HCT116 (cell line): ENCODE data around the gene SGSH. TPM values are rescaled to one million over a fixed set of nuclear protein-coding genes. Genes with fewer than 3 reads are reported as not detected.

ENCODE experiments used
- ATAC-seq: fragments of 200-7000 bp; cut with Tn5 transposase; 2 replicates; pipeline ENCODE4 v1.9.1; 2020; ENCODE audit warnings: mild to moderate bottlenecking, moderate library complexity
- BruUV-seq: library from RNA; stranded (reverse); fragments of 400-500 nt; replicated peaks from 2 replicates; lab custom pipeline; 2021; lab: Mats Ljungman, UMichigan
- CTCF ChIA-PET: fragments of 300-600 bp; sonication (Branson Sonifier 250); formaldehyde crosslinking; loops from one replicate; lab custom pipeline; 2021; ENCODE audit warnings: antibody characterized with exemption; lab: Charles Lee
- POLR2A ChIA-PET: fragments of 300-600, 350-600 bp; sonication (Branson Sonifier 250); formaldehyde crosslinking; loops from one replicate; lab custom pipeline; 2021; ENCODE audit warnings: antibody characterized with exemption; lab: Charles Lee
- RAD21 ChIA-PET, 2 experiments: fragments of 300-600 bp; sonication (Branson Sonifier 250); formaldehyde crosslinking; loops; one replicate each; lab custom pipeline; 2023; ENCODE audit warnings: low total read pairs in 2 of 2; ENCODE audit not compliant: uncharacterized antibody in 2 of 2, unreplicated experiment in 2 of 2, low non-redundant PET in 1 of 2; lab: Charles Lee
- DNase-seq: peaks from one replicate; pipeline ENCODE4 v3.0.0-alpha.2; 2010; ENCODE audit warnings: low read depth, low spot score
- H2AFZ ChIP-seq: fragments of 200-600 bp; shearing (Covaris generic), sonication (generic); 2 replicates; pipeline ENCODE4 v1.6.1; 2017; ENCODE audit warnings: low read depth, mixed run types, mixed read lengths, antibody characterized with exemption, low read length; ENCODE audit not compliant: poor library complexity, severe bottlenecking
- H3K27ac ChIP-seq: 2 replicates; pipeline ENCODE4 v1.5.1; 2012; ENCODE audit warnings: low read depth, low read length
- H3K27me3 ChIP-seq: fragments of 200-600 bp; sonication (generic); 2 replicates; pipeline ENCODE4 v1.6.1; 2016; ENCODE audit warnings: mixed run types, low read length, mixed read lengths; ENCODE audit not compliant: insufficient read depth
- H3K36me3 ChIP-seq, 2 experiments: fragments of 200-500 bp in 1 of 2; fragments of 200-600 bp in 1 of 2; sonication (Bioruptor generic) in 1 of 2; sonication (generic) in 1 of 2; 2 replicates each; pipeline versions ENCODE4 v1.5.1 to v1.6.1; 2014 to 2016; ENCODE audit warnings: low read length in 2 of 2, inconsistent platforms in 1 of 2, mixed read lengths in 1 of 2, mixed run types in 1 of 2; ENCODE audit not compliant: insufficient read depth in 2 of 2, control insufficient read depth in 1 of 2
- H3K4me1 ChIP-seq, 2 experiments: fragments of 200-600 bp in 1 of 2; sonication (generic) in 1 of 2; 2 replicates each; pipeline versions ENCODE4 v1.5.1 to v1.6.1; 2012 to 2017; ENCODE audit warnings: low read length in 2 of 2, inconsistent platforms in 1 of 2, mild to moderate bottlenecking in 1 of 2, mixed read lengths in 1 of 2, mixed run types in 1 of 2, moderate library complexity in 1 of 2; ENCODE audit not compliant: insufficient read depth in 2 of 2, control insufficient read depth in 1 of 2
- H3K4me2 ChIP-seq: fragments of 200-600 bp; sonication (generic); 2 replicates; pipeline ENCODE4 v1.6.1; 2017; ENCODE audit warnings: mixed run types, low read length, mixed read lengths
- H3K4me3 ChIP-seq, 2 experiments: fragments of 200-600 bp in 1 of 2; sonication (generic) in 1 of 2; replicated peaks in 1 of 2; 2 replicates each; pipeline ENCODE4 v1.5.1; 2011 to 2016; ENCODE audit warnings: low read length in 2 of 2, control low read depth in 1 of 2, low read depth in 1 of 2, mild to moderate bottlenecking in 1 of 2, mixed read lengths in 1 of 2, mixed run types in 1 of 2
- H3K79me2 ChIP-seq: fragments of 200-600 bp; sonication (generic); 2 replicates; pipeline ENCODE4 v1.6.1; 2017; ENCODE audit warnings: mild to moderate bottlenecking, mixed run types, low read length, moderate library complexity, mixed read lengths; ENCODE audit not compliant: insufficient read depth
- H3K9ac ChIP-seq: fragments of 200-600 bp; sonication (generic); 2 replicates; pipeline ENCODE4 v1.6.1; 2016; ENCODE audit warnings: low read length, mixed read lengths
- H3K9me2 ChIP-seq: fragments of 200-600 bp; sonication (generic), shearing (Covaris generic); 2 replicates; pipeline ENCODE4 v1.6.1; 2017; ENCODE audit warnings: mixed run types, mild to moderate bottlenecking, moderate library complexity; ENCODE audit not compliant: insufficient read depth
- H3K9me3 ChIP-seq, 2 experiments: fragments of 200-500 bp in 1 of 2; fragments of 200-600 bp in 1 of 2; sonication (Bioruptor generic) in 1 of 2; sonication (generic) in 1 of 2; 2 replicates each; pipeline ENCODE4 v1.6.1; 2014 to 2017; ENCODE audit warnings: low read length in 2 of 2, mixed read lengths in 2 of 2, inconsistent platforms in 1 of 2, low read depth in 1 of 2, mild to moderate bottlenecking in 1 of 2, mixed run types in 1 of 2, moderate library complexity in 1 of 2; ENCODE audit not compliant: control insufficient read depth in 1 of 2, insufficient read depth in 1 of 2
- H4K20me1 ChIP-seq: fragments of 200-600 bp; sonication (generic), shearing (Covaris generic); 2 replicates; pipeline ENCODE4 v1.6.1; 2017; ENCODE audit warnings: mixed run types, mild to moderate bottlenecking, moderate library complexity; ENCODE audit not compliant: insufficient read depth
- ATF3 ChIP-seq: IDR thresholded peaks from 2 replicates; pipeline ENCODE4 v1.6.1; 2012
- CEBPB ChIP-seq: IDR thresholded peaks from 2 replicates; pipeline ENCODE4 v1.6.1; 2012; ENCODE audit warnings: low read depth
- CTCF ChIP-seq, 3 experiments: fragments of 200-600 bp in 1 of 3; sonication (generic) in 1 of 3; IDR thresholded peaks in 2 of 3; conservative IDR thresholded peaks in 1 of 3; 2 replicates each; pipeline ENCODE4 v1.5.1; 2012 to 2017; ENCODE audit warnings: low read depth in 2 of 3, low read length in 2 of 3, antibody characterized with exemption in 1 of 3, borderline replicate concordance in 1 of 3, control low read depth in 1 of 3, mild to moderate bottlenecking in 1 of 3, mixed read lengths in 1 of 3, mixed run types in 1 of 3, moderate library complexity in 1 of 3; ENCODE audit not compliant: insufficient read depth in 1 of 3
- EGR1 ChIP-seq: IDR thresholded peaks from 2 replicates; pipeline ENCODE4 v1.6.1; 2012; ENCODE audit warnings: low read depth
- ELF1 ChIP-seq: IDR thresholded peaks from 2 replicates; pipeline ENCODE4 v1.6.1; 2012; ENCODE audit warnings: low read depth, borderline replicate concordance
- EZH2 ChIP-seq: fragments of 200-600 bp; sonication (generic); IDR thresholded peaks from 2 replicates; pipeline ENCODE4 v1.6.1; 2017; ENCODE audit warnings: antibody characterized with exemption, mixed run types
- EZH2phosphoT487 ChIP-seq: fragments of 200-600 bp; IDR thresholded peaks from 2 replicates; pipeline ENCODE4 v1.6.1; 2018; ENCODE audit warnings: antibody characterized with exemption, borderline replicate concordance
- MAX ChIP-seq: IDR thresholded peaks from 2 replicates; pipeline ENCODE4 v1.6.1; 2012
- POLR2AphosphoS5 ChIP-seq: IDR thresholded peaks from 2 replicates; pipeline ENCODE4 v1.6.1; 2011; ENCODE audit warnings: mild to moderate bottlenecking, low read depth, low read length, moderate library complexity
- RAD21 ChIP-seq: IDR thresholded peaks from 2 replicates; pipeline ENCODE4 v1.6.1; 2012; ENCODE audit warnings: low read depth, mild to moderate bottlenecking
- TCF7L2 ChIP-seq: IDR thresholded peaks from 2 replicates; pipeline ENCODE4 v1.7.0; 2011; ENCODE audit warnings: borderline replicate concordance, inconsistent platforms; ENCODE audit not compliant: insufficient read depth, insufficient read length; ENCODE audit errors: extremely low read depth
- ZBTB33 ChIP-seq: IDR thresholded peaks from 2 replicates; pipeline ENCODE4 v1.6.1; 2011; ENCODE audit warnings: mild to moderate bottlenecking, low read length, moderate library complexity; ENCODE audit not compliant: insufficient replicate concordance; ENCODE audit errors: extremely low read depth
- ZFX ChIP-seq: fragments of 450-650 bp; IDR thresholded peaks from 2 replicates; pipeline ENCODE4 v1.6.1; 2017
- ZNF274 ChIP-seq: fragments of 200-500 bp; sonication (Bioruptor generic); IDR thresholded peaks from 2 replicates; pipeline ENCODE4 v1.6.1; 2014; ENCODE audit warnings: mild to moderate bottlenecking, low read depth, low read length, inconsistent platforms
- intact Hi-C: fragments of 100-400 bp; cut with micrococcal nuclease; formaldehyde crosslinking; loops from 2 replicates; pipeline ENCODE4 v1.10.0; 2022
- total RNA-seq: library from RNA; stranded (reverse); gene quantifications from one replicate; pipeline ENCODE4 v1.2.1, GENCODE V29; 2021; ENCODE audit not compliant: unreplicated experiment

SGSH gene
- total RNA-seq, 1 experiment from 2014 or later, result 34.4 TPM

- DNase-seq (no peak), ATAC-seq (no peak)
- intact Hi-C loops, result no loop called here
- Histone ChIP-seq H2AFZ (no peak overlapping the region), H3K9ac (no peak overlapping the region), H3K4me3 (no peak overlapping the region), H3K27me3 (no peaks in the 10 kb centered on the region), H3K4me2 (no peak overlapping the region), H3K9me2 (no peaks in the 10 kb centered on the region), H4K20me1 (no peaks in the 10 kb centered on the region), H3K27ac (no peak overlapping the region; the same call in 1 of the 2 replicates), H3K4me1 (no peaks in the 10 kb centered on the region), H3K79me2 (no peaks in the 10 kb centered on the region), H3K36me3 (peaks cover 17 to 22% of the 10 kb centered on the region in 2 experiments; a peak in 3 of 4 replicates), H3K9me3 (no peaks in the 10 kb centered on the region)
- ChIA-PET RAD21 (no interaction called here), POLR2A (no interaction called here), CTCF (no interaction called here)
- TF ChIP-seq TCF7L2 (no peak), EZH2phosphoT487 (no peak), ZBTB33 (no peak), RAD21 (no peak), CEBPB (no peak), POLR2AphosphoS5 (no peak), ELF1 (no peak), ZNF274 (no peak), EGR1 (no peak), MAX (no peak), ZFX (no peak), ATF3 (no peak), EZH2 (no peak), CTCF (IDR thresholded peaks at IDR 0.05 in 2 of 3, conservative IDR thresholded peaks at IDR 0.05 in 1 of 3; ENCODE audit: borderline replicate concordance in 1 of 3, insufficient read depth in 1 of 3, low read depth in 2 of 3, low read length in 2 of 3) (no peak)
- BruUV-seq, result no TSS peak
Observed at GRCh38 chr17:80209765-80210164, 10.4 kb downstream of the SGSH start.
